T-helper 9 cell (primary cell): Measurements from ENCODE around the gene HACE1.

ENCODE experiments used
- DNase-seq: peaks from one replicate; pipeline ENCODE4 v3.0.0-alpha.2; 2020

HACE1 gene

GRCh38 chr6:104685871-104686549 lies 173.7 kb downstream of the HACE1 start:
- no peak for DNase-seq

- DNase-seq = no peak
These were observed 174.8 kb downstream of the HACE1 start for GRCh38 chr6:104684911-104685415.

- no peak for DNase-seq
These were observed 175.9 kb downstream of the HACE1 start for GRCh38 chr6:104683809-104684208.

DNA sequence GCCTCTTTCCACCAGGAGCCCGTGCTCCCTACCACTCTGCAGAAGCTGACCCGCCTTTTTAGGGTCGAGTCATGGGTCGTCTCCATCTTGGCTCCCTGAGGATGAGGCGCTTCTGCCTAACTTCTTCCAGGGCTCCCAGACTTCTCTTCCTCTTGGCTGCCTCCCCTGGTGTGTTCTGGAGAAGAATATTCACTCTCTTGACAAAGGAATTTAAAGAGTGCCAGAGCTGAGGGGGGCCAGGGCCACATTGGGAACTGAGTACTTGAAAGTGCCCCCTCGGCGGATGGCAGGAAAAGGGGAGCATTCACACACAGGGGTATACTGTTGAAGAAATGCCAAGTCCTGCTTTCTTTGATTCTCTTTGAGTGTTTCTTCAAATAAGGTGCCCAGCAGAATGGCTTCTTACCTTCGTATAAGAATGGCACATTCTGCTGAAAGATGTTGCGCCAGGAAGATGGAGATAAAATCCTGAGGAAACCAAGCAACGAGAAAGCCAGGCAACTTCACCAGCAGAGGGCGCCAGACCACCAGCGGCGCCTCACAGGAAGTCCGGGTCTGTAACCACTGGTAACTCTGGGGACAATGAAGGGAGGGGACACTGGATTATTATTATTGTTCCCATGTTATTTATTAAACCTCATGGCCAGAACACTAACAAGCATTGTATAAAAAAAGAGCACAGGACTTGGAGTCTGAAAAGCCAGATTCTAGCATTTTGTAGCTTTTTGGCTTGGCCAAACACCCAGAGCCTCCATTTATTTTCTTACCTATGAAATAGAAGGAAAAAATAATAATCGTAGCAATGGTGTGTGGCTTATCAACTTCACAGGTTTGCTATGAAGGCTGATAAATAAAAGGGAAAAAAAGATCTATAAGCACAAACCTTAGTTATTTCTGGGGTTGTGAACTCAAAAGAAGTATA lies 176.7 kb downstream of the HACE1 start:
- peak; percentile 65 for DNase-seq

- no peak for DNase-seq
These were observed 179.2 kb downstream of the HACE1 start for GRCh38 chr6:104680539-104680938.

DNA sequence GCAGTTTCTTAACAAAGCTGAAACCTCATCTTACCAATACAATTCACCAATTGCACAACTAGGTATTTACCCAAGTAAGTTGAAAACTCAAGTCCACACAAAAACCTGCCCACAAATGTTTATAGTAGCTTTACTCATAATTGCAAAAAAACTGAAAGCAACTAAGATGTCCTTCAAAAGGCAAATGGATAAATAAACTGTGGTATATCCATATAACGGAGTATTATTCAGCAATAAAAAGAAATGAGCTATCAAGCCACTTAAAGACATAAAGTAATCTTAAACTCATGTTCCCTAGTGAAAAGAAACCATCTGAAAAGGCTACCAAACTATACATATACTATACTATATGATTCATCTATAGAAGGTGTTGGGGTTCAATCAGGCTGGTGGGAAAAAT lies 179.7 kb downstream of the HACE1 start:
- DNase-seq = no peak
